Measurements from ENCODE around the gene DENND6A.
A peak's percentile ranks its signal among the peaks of the same experiment; 100 is the strongest.
"Not testable (repeated sequence)": the region's sequence is repeated elsewhere in the genome, so short reads cannot be mapped to it uniquely, and the experiment has no call there.

The DENND6A gene

DNA sequence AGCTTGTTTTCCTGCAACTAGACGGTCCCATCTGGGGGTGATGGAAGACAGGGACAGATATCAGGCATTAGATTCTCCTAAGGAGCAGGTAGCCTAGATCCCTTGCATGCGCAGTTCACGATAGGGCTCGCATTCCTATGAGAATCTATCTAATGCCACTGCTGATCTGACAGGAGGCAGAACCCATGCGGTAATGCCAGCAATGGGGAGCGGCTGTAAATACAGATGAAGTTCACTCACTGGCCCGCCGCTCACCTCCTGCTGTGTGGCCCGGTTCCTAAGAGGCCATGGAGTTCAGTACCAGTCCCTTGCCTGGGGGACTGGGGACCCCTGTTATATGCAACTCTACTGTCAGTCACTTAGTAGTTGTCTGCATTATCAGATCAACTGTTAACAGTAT is 7.9 kb upstream of the DENND6A start:
- H3K4me3 ChIP-seq (ENCODE audit: low read depth, low read length) = no peak overlapping the region
- no peak for DNase-seq (ENCODE audit: low read depth)
- TF ChIP-seq, protein P1, sequence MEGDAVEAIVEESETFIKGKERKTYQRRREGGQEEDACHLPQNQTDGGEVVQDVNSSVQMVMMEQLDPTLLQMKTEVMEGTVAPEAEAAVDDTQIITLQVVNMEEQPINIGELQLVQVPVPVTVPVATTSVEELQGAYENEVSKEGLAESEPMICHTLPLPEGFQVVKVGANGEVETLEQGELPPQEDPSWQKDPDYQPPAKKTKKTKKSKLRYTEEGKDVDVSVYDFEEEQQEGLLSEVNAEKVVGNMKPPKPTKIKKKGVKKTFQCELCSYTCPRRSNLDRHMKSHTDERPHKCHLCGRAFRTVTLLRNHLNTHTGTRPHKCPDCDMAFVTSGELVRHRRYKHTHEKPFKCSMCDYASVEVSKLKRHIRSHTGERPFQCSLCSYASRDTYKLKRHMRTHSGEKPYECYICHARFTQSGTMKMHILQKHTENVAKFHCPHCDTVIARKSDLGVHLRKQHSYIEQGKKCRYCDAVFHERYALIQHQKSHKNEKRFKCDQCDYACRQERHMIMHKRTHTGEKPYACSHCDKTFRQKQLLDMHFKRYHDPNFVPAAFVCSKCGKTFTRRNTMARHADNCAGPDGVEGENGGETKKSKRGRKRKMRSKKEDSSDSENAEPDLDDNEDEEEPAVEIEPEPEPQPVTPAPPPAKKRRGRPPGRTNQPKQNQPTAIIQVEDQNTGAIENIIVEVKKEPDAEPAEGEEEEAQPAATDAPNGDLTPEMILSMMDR (IDR thresholded peaks at IDR 0.05; ENCODE audit: control insufficient read depth, extremely low read depth, insufficient read depth) = no peak

DNA sequence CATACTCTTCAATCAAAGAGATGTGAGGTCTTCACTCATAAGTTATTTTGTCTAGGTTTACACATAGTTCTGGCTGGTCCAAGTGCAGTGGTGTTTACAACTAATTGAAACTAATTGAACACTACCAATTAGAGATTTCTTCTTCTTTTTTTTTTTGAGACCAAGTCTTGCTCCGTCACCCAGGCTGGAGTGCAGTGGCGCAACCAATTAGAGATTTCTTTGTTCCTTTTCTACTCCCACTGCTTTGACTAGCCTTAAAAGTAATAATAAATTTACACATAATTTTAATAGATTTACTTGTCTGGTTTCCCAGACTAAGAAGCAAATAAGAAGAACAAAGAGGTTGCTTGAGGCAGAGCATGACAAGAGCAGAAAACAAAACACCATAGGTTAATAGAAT is 6.7 kb upstream of the DENND6A start:
- no peak for DNase-seq (ENCODE audit: low read depth)
- TF ChIP-seq, protein P1 (IDR thresholded peaks at IDR 0.05; ENCODE audit: control insufficient read depth, extremely low read depth, insufficient read depth) = no peak

DNA sequence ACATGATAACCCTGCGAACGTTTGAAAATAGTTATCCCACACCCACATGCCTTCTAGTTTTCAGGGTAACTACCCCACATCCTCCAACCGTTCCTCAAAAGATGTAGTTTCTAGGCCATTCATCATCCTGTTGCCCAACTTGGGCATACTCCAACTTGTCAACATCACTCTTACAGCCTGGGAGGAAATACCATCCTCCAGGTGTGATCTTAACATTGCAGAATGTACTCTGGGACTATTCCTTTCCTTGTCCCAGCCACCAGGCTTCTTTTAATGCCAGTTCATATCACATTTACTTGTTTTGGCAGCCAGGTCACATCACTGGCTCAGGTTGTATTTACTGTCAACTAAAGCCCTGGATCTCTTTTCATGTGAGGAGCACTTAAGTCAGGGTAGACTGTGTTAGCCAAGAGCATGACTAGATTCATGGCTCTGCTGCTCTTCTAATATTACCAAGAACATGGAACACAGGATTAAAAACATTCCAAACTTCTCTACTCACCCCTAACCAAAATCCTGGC is 4.0 kb upstream of the DENND6A start:
- DNase-seq (ENCODE audit: low read depth) = peak; percentile 91
- TF ChIP-seq, protein P1 (IDR thresholded peaks at IDR 0.05; ENCODE audit: control insufficient read depth, extremely low read depth, insufficient read depth) = no peak
- no peak overlapping the region for H3K4me3 ChIP-seq (ENCODE audit: low read depth, low read length)

More for the DNA sequence above, 6.7 kb upstream of the DENND6A start:
- H3K4me3 ChIP-seq (ENCODE audit: low read depth, low read length) = no peak overlapping the region

DNA sequence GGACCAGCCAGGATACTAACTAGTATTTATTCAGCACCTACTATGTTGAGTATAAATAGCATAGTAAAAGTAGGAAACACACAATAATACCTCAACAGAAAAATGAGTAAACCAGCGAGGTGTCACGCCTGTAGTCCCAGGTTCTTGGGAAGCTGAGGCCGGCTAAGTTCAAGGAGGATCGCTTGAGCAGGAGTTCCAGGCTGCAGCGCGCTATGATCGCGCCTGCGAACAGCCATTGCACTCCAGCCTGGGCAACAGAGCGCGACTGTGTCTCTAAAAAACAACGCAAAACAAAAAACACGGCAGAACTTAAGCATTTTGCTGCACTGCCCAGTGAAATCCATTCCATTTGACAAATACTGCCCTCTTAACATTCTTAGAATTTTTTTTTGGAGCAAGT is 1.3 kb upstream of the DENND6A start:
- TF ChIP-seq, protein P1 (IDR thresholded peaks at IDR 0.05; ENCODE audit: control insufficient read depth, extremely low read depth, insufficient read depth) = no peak
- no peak overlapping the region for H3K4me3 ChIP-seq (ENCODE audit: low read depth, low read length)
- no peak for DNase-seq (ENCODE audit: low read depth)

DNA sequence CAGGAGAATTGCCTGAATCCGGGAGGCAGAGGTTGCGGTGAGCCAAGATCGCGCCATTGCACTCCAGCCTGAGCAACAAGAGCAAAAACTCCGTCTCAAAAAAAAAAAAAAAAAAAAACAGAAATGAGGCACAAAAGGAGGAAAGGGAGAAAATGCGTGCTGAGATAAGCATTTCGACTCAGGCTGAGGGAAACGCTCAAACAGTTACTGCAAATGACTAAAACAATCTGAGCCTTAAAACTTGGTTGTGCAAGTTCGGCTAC is 813 bp downstream of the DENND6A start:
- DNase-seq (ENCODE audit: low read depth) = not testable (repeated sequence)
- H3K4me3 ChIP-seq (ENCODE audit: low read depth, low read length) = peak overlapping the region; percentile 82

DNA sequence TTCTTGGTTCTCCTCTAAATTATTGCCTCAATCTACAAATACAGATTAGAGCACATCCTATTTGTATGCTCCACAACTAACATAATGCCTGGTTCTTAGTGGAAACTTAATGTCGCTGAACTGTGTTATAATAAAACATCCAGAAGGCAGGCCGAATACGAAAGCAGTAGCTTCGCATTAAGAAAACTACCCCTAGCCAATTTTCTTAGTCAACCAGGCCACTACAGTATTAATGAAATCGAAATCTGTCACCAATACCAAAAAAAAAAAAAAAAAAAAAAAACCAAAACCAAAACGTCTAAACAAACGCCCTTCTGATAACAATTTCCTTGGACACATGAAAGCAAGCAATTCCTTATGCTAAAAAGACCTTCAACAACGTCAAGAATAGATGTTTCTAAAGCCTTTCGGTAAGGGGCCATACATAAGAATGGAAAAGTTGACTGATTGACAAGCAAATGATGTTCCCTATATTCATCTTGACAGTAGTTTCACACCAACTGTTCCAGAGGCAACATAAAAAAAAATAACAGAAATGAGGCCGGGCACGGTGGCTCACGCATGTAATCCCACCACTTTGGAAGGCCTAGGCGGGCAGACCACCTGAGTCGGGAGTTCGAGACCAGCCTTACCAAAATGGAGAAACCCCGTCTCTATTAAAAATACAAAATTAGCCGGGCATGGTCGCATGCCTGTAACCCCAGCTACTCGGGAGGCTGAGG is 1.3 kb downstream of the DENND6A start:
- no peak for DNase-seq (ENCODE audit: low read depth)
- peak overlapping the region; percentile 82 for H3K4me3 ChIP-seq (ENCODE audit: low read depth, low read length)
- TF ChIP-seq, protein P1 (IDR thresholded peaks at IDR 0.05; ENCODE audit: control insufficient read depth, extremely low read depth, insufficient read depth) = no peak

DNA sequence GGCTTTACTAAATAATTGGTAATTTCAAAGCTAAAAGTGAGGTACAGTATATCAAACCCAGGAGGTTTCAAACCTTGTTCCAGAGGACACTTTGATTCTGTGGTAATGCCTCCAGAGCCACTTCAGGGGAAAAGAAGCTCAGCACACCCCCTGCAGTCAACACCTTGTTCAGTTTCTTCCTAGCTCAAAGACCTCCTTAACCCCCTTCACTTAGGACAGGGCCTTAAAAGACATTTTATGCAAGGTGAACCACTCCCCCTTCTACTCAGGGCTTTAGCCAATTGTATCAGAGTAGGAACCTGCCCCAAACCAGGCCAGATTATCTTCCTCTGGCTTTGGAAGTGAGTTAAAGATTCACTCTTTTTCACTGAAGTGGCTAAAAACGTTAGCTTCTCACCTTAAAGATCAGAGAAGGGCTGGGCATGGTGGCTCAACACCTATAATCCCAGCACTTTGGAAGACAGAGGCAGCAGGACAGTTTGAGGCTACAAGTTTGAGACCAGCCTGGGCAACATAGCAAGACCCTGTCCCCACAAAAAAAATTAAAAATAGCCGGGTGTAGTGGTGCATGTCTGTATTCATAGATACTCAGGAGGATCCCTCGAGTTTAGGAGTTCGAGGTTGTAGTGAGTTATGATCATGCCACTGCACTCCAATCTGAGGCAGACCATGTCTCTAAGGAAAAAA is 3.4 kb downstream of the DENND6A start:
- DNase-seq (ENCODE audit: low read depth) = no peak
- no peak overlapping the region for H3K4me3 ChIP-seq (ENCODE audit: low read depth, low read length)
- TF ChIP-seq, protein P1 (IDR thresholded peaks at IDR 0.05; ENCODE audit: control insufficient read depth, extremely low read depth, insufficient read depth) = no peak

Measured in LNCaP clone FGC (cell line).